Measurements from ENCODE around the gene GRAMD1B. TPM values are rescaled to one million over a fixed set of nuclear protein-coding genes. Genes with fewer than 3 reads are reported as not detected.

GRAMD1B gene

DNA sequence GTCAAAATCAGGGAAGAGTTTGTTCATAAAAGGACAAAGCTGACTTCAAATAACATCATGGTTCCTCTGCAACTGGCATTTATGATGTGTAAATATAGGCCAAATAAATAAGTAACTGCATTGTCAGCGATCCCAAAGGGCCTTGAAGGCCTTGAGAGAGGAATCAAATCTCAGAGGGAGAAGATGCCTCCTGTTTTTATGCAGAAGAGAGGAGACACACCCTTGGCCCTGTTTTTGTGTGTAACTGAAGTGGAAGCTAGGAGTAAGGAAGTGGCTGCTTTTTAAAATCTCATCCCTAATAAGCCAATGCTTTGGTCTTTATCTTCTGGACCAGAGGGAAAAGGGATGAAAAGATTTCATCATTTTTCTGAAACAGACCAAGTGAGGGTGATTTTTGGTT, 240.0 kb downstream of the GRAMD1B start:
- Histone ChIP-seq H4K8ac (ENCODE audit: low read depth, low read length) (no peak overlapping the region), H4K5ac (ENCODE audit: low read length) (no peak overlapping the region), H3K27me3 (ENCODE audit: insufficient read depth, low read length, poor library complexity) (no peaks in the 10 kb centered on the region), H3K79me1 (ENCODE audit: low read length) (no peaks in the 10 kb centered on the region), H2BK5ac (ENCODE audit: low read length) (no peak overlapping the region), H3K4ac (ENCODE audit: low read depth, low read length) (no peak overlapping the region), H3K23ac (ENCODE audit: low read length) (no peak overlapping the region), H3K4me1 (ENCODE audit: control insufficient read depth, low read depth, low read length) (no peaks in the 10 kb centered on the region), H2BK120ac (ENCODE audit: low read depth, low read length) (no peak overlapping the region), H3K56ac (ENCODE audit: low read length) (no peak overlapping the region), H2AK5ac (ENCODE audit: low read length) (no peak overlapping the region), H2BK15ac (replicated peaks; ENCODE audit: low read depth) (no peak overlapping the region), H3K4me2 (ENCODE audit: low read length) (no peak overlapping the region), H3K18ac (ENCODE audit: low read length) (no peak overlapping the region), H3K79me2 (ENCODE audit: control insufficient read depth, insufficient read depth, low read length) (no peaks in the 10 kb centered on the region), H3K4me3 (ENCODE audit: low read length) (no peak overlapping the region), H3K27ac (ENCODE audit: low read depth, low read length) (no peak overlapping the region), H3K36me3 (ENCODE audit: control insufficient read depth, insufficient read depth, low read length) (no peaks in the 10 kb centered on the region), H3K9ac (ENCODE audit: low read length) (no peak overlapping the region)
- DNase-seq, result no peak
- no CpG with 5 or more reads among the region's 1 CpG for WGBS (ENCODE audit: extremely low coverage, insufficient coverage, low lambda C conversion rate)

DNA sequence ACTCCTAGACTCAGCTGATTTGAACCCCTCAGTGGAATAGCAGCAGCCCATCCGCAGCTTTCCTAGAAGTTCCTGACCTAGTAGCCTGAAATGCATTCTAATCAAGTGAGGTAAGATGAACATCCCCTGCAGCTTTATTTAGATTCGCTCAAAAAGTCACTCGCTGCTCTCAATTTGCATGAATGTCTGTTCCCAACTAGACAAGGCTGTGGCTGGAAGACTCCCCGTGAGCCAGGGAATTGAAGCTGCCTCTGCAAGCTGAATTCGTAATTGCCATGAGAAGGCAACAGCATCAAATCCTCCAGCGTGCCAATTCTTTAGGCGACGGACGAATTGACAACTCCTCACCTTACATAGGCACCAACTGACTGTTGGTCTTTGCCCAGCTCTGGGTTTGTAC, 241.5 kb downstream of the GRAMD1B start:
- Histone ChIP-seq H3K9ac (ENCODE audit: low read length) (no peak overlapping the region), H4K8ac (ENCODE audit: low read depth, low read length) (no peak overlapping the region), H2AK5ac (ENCODE audit: low read length) (no peak overlapping the region), H3K23ac (ENCODE audit: low read length) (no peak overlapping the region), H3K4me2 (ENCODE audit: low read length) (no peak overlapping the region), H3K56ac (ENCODE audit: low read length) (no peak overlapping the region), H3K79me1 (ENCODE audit: low read length) (no peaks in the 10 kb centered on the region), H3K4me3 (ENCODE audit: low read length) (no peak overlapping the region), H3K4me1 (ENCODE audit: control insufficient read depth, low read depth, low read length) (no peaks in the 10 kb centered on the region), H4K5ac (ENCODE audit: low read length) (no peak overlapping the region), H3K18ac (ENCODE audit: low read length) (no peak overlapping the region), H2BK120ac (ENCODE audit: low read depth, low read length) (no peak overlapping the region), H3K27ac (ENCODE audit: low read depth, low read length) (no peak overlapping the region), H3K27me3 (ENCODE audit: insufficient read depth, low read length, poor library complexity) (no peaks in the 10 kb centered on the region), H3K36me3 (ENCODE audit: control insufficient read depth, insufficient read depth, low read length) (no peaks in the 10 kb centered on the region), H2BK5ac (ENCODE audit: low read length) (no peak overlapping the region), H2BK15ac (replicated peaks; ENCODE audit: low read depth) (no peak overlapping the region), H3K79me2 (ENCODE audit: control insufficient read depth, insufficient read depth, low read length) (no peaks in the 10 kb centered on the region), H3K4ac (ENCODE audit: low read depth, low read length) (no peak overlapping the region)
- no CpG with 5 or more reads among the region's 9 CpGs for WGBS (ENCODE audit: extremely low coverage, insufficient coverage, low lambda C conversion rate)
- peak; percentile 63 for DNase-seq

- Histone ChIP-seq H3K79me2 (ENCODE audit: control insufficient read depth, insufficient read depth, low read length) (no peaks in the 10 kb centered on the region), H3K56ac (ENCODE audit: low read length) (no peak overlapping the region), H3K4me3 (ENCODE audit: low read length) (no peak overlapping the region), H3K27ac (ENCODE audit: low read depth, low read length) (no peak overlapping the region), H3K23ac (ENCODE audit: low read length) (no peak overlapping the region), H4K5ac (ENCODE audit: low read length) (no peak overlapping the region), H3K4me2 (ENCODE audit: low read length) (no peak overlapping the region), H4K8ac (ENCODE audit: low read depth, low read length) (no peak overlapping the region), H3K79me1 (ENCODE audit: low read length) (no peaks in the 10 kb centered on the region), H3K9ac (ENCODE audit: low read length) (no peak overlapping the region), H2BK15ac (replicated peaks; ENCODE audit: low read depth) (no peak overlapping the region), H3K4me1 (ENCODE audit: control insufficient read depth, low read depth, low read length) (no peaks in the 10 kb centered on the region), H2AK5ac (ENCODE audit: low read length) (no peak overlapping the region), H2BK5ac (ENCODE audit: low read length) (no peak overlapping the region), H2BK120ac (ENCODE audit: low read depth, low read length) (no peak overlapping the region), H3K36me3 (ENCODE audit: control insufficient read depth, insufficient read depth, low read length) (no peaks in the 10 kb centered on the region), H3K4ac (ENCODE audit: low read depth, low read length) (no peak overlapping the region), H3K27me3 (ENCODE audit: insufficient read depth, low read length, poor library complexity) (no peaks in the 10 kb centered on the region), H3K18ac (ENCODE audit: low read length) (no peak overlapping the region)
- DNase-seq, result no peak
- WGBS (ENCODE audit: extremely low coverage, insufficient coverage, low lambda C conversion rate), result no CpG with 5 or more reads among the region's 5 CpGs
These were observed 242.5 kb downstream of the GRAMD1B start for GRCh38 chr11:123672568-123672967.

GRCh38 chr11:123674297-123674696, 244.2 kb downstream of the GRAMD1B start:
- H3K4me2 ChIP-seq (ENCODE audit: low read length), result no peak overlapping the region
- H4K5ac ChIP-seq (ENCODE audit: low read length), result no peak overlapping the region
- no peak overlapping the region for H2BK120ac ChIP-seq (ENCODE audit: low read depth, low read length)
- DNase-seq, result no peak
- no peak overlapping the region for H3K56ac ChIP-seq (ENCODE audit: low read length)
- no peak overlapping the region for H3K4ac ChIP-seq (ENCODE audit: low read depth, low read length)
- no peaks in the 10 kb centered on the region for H3K36me3 ChIP-seq (ENCODE audit: control insufficient read depth, insufficient read depth, low read length)
- no peak overlapping the region for H2BK5ac ChIP-seq (ENCODE audit: low read length)
- H3K9ac ChIP-seq (ENCODE audit: low read length), result no peak overlapping the region
- H4K8ac ChIP-seq (ENCODE audit: low read depth, low read length), result no peak overlapping the region
- no peak overlapping the region for H2AK5ac ChIP-seq (ENCODE audit: low read length)
- H3K79me2 ChIP-seq (ENCODE audit: control insufficient read depth, insufficient read depth, low read length), result no peaks in the 10 kb centered on the region
- H3K18ac ChIP-seq (ENCODE audit: low read length), result no peak overlapping the region
- WGBS (ENCODE audit: extremely low coverage, insufficient coverage, low lambda C conversion rate), result no CpG with 5 or more reads among the region's 2 CpGs
- H2BK15ac ChIP-seq (replicated peaks; ENCODE audit: low read depth), result no peak overlapping the region
- no peaks in the 10 kb centered on the region for H3K27me3 ChIP-seq (ENCODE audit: insufficient read depth, low read length, poor library complexity)
- H3K4me3 ChIP-seq (ENCODE audit: low read length), result no peak overlapping the region
- no peak overlapping the region for H3K23ac ChIP-seq (ENCODE audit: low read length)
- no peak overlapping the region for H3K27ac ChIP-seq (ENCODE audit: low read depth, low read length)
- H3K79me1 ChIP-seq (ENCODE audit: low read length), result no peaks in the 10 kb centered on the region
- H3K4me1 ChIP-seq (ENCODE audit: control insufficient read depth, low read depth, low read length), result no peaks in the 10 kb centered on the region

Small RNA genes within 50 kb of the gene (small RNA-seq; reads per million reads assigned to genes)
- gene MIR4493 (ENCODE audit: insufficient read depth), result not detected

All from mesendoderm (in vitro differentiated cells).